Mesendoderm (in vitro differentiated cells): ENCODE measurements around the gene POLR1C.

Source experiments
- DNase-seq: peaks from one replicate; pipeline ENCODE4 v3.0.0; 2013
- H2AK5ac ChIP-seq: 2 replicates; pipeline ENCODE4 v1.6.1; 2013; ENCODE audit warnings: low read length, inconsistent platforms
- H2BK120ac ChIP-seq: 2 replicates; pipeline ENCODE4 v1.6.1; 2013; ENCODE audit warnings: low read depth, mild to moderate bottlenecking, low read length, moderate library complexity, mixed read lengths
- H2BK15ac ChIP-seq: replicated peaks from 2 replicates; pipeline ENCODE4 v1.6.1; 2013; ENCODE audit warnings: low read depth, mild to moderate bottlenecking, moderate library complexity
- H2BK5ac ChIP-seq: 2 replicates; pipeline ENCODE4 v1.6.1; 2013; ENCODE audit warnings: low read length, inconsistent platforms
- H3K18ac ChIP-seq: 2 replicates; pipeline ENCODE4 v1.6.1; 2013; ENCODE audit warnings: mild to moderate bottlenecking, low read length, mixed read lengths
- H3K23ac ChIP-seq: one replicate; pipeline ENCODE4 v1.6.1; 2013; ENCODE audit warnings: low read length
- H3K27ac ChIP-seq: 2 replicates; pipeline ENCODE4 v1.5.1; 2013; ENCODE audit warnings: low read depth, mild to moderate bottlenecking, inconsistent platforms, low read length, moderate library complexity
- H3K27me3 ChIP-seq: 2 replicates; pipeline ENCODE4 v1.6.1; 2013; ENCODE audit warnings: low read length, control low read depth, mild to moderate bottlenecking, inconsistent platforms; ENCODE audit not compliant: insufficient read depth, poor library complexity
- H3K36me3 ChIP-seq: 2 replicates; pipeline ENCODE4 v1.6.1; 2013; ENCODE audit warnings: low read length, inconsistent platforms; ENCODE audit not compliant: control insufficient read depth, insufficient read depth
- H3K4ac ChIP-seq: one replicate; pipeline ENCODE4 v1.6.1; 2013; ENCODE audit warnings: low read depth, mild to moderate bottlenecking, low read length, moderate library complexity
- H3K4me1 ChIP-seq: 2 replicates; pipeline ENCODE4 v1.6.1; 2013; ENCODE audit warnings: low read depth, low read length, inconsistent platforms; ENCODE audit not compliant: control insufficient read depth
- H3K4me2 ChIP-seq: 2 replicates; pipeline ENCODE4 v1.6.1; 2013; ENCODE audit warnings: low read length
- H3K4me3 ChIP-seq: 2 replicates; pipeline ENCODE4 v1.5.1; 2013; ENCODE audit warnings: mild to moderate bottlenecking, low read length
- H3K56ac ChIP-seq: one replicate; pipeline ENCODE4 v1.6.1; 2013; ENCODE audit warnings: low read length
- H3K79me1 ChIP-seq: 2 replicates; pipeline ENCODE4 v1.6.1; 2013; ENCODE audit warnings: low read length, inconsistent platforms
- H3K79me2 ChIP-seq: 2 replicates; pipeline ENCODE4 v1.6.1; 2013; ENCODE audit warnings: mild to moderate bottlenecking, low read length; ENCODE audit not compliant: control insufficient read depth, insufficient read depth
- H3K9ac ChIP-seq: 2 replicates; pipeline ENCODE4 v1.6.1; 2013; ENCODE audit warnings: low read length, inconsistent platforms
- H4K5ac ChIP-seq: one replicate; pipeline ENCODE4 v1.6.1; 2013; ENCODE audit warnings: low read length
- H4K8ac ChIP-seq: one replicate; pipeline ENCODE4 v1.6.1; 2013; ENCODE audit warnings: low read depth, mild to moderate bottlenecking, control low read depth, low read length, moderate library complexity
- WGBS: extraction: QIAGEN DNeasy Blood & Tissue Kit; methylation state at CpG from one replicate; pipeline ENCODE4 v1.1.7; 2013; ENCODE audit warnings: low lambda C conversion rate, missing lambda C conversion rate; ENCODE audit not compliant: insufficient coverage; ENCODE audit errors: extremely low coverage; 5-methylcytosine and 5-hydroxymethylcytosine counted together

POLR1C gene

DNA sequence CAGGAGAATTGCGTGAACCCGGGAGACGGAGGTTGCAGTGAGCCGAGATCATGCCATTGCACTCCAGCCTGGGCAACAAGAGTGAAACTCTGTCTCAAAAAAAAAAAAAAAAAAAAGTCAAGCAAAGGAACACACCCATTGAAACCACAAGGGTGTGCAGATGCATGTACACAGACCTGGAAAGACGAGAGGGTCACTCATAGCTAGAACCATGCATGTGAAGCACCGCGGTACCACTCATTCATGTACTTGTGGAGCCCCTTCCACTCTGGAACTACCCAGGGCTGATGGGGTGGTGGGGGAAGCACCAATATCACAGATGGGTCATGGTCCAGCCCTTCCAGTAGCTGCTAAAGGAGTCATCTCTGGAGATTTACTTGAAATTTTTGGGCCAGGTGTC is 46.9 kb upstream of the POLR1C start:
- no peaks in the 10 kb centered on the region for H3K79me1 ChIP-seq
- H3K27me3 ChIP-seq: no peaks in the 10 kb centered on the region
- H2BK15ac ChIP-seq: no peak overlapping the region
- H3K56ac ChIP-seq: no peak overlapping the region
- no peak overlapping the region for H2BK120ac ChIP-seq
- H3K4me2 ChIP-seq: no peak overlapping the region
- no peak overlapping the region for H3K4ac ChIP-seq
- no peak overlapping the region for H3K27ac ChIP-seq
- no peak overlapping the region for H3K9ac ChIP-seq
- no peak overlapping the region for H3K23ac ChIP-seq
- no peak overlapping the region for H3K18ac ChIP-seq
- no peak overlapping the region for H2AK5ac ChIP-seq
- H3K36me3 ChIP-seq: no peaks in the 10 kb centered on the region
- no peak overlapping the region for H3K4me3 ChIP-seq
- H3K79me2 ChIP-seq: no peaks in the 10 kb centered on the region
- WGBS: no CpG with 5 or more reads among the region's 7 CpGs
- no peak overlapping the region for H4K5ac ChIP-seq
- no peak for DNase-seq
- H4K8ac ChIP-seq: no peak overlapping the region
- H3K4me1 ChIP-seq: peaks cover 3% of the 10 kb centered on the region
- H2BK5ac ChIP-seq: no peak overlapping the region

DNA sequence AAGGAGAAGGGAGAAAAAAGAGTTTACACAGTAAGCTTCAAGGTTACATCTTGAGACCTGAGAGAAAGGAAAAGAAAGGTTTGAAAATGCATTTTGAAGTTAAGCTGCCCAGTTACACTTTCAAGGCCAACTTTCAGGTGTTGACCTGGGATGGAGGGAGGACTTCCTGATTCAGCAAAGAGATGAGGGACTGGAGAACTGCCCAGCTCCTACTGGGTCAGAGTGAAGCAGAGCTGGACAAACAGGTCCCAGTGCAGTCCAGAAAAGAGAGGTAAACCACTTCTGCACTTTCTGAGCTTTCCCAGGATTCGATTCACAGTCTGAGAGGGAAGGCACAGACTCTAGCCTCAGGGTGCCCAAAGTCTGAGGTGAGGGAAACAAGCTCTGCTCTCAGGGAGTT is 45.5 kb upstream of the POLR1C start:
- no peak for DNase-seq

DNA sequence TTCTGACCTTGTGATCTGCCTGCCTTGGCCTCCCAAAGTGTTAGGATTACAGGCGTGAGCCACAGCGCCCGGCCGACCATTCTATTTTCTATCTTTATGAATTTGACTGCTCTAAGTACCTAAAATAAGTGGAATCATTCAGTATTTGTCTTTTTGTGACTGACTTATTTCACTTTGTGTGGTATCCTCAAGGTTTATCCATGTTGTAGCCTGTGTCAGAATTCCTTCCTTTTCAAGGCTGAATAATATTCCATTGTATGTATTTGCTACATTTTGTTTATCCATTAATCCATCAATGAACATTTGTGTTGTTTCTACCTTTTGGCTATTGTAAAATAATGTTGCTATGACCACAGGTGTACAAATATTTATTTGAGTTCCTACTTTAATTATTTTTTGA is 44.4 kb upstream of the POLR1C start:
- H3K27ac ChIP-seq: no peak overlapping the region
- no peak overlapping the region for H3K4me3 ChIP-seq
- no peak overlapping the region for H4K5ac ChIP-seq
- H3K36me3 ChIP-seq: no peaks in the 10 kb centered on the region
- no peak for DNase-seq
- no peaks in the 10 kb centered on the region for H3K79me2 ChIP-seq
- H3K79me1 ChIP-seq: no peaks in the 10 kb centered on the region
- WGBS: no CpG with 5 or more reads among the region's 4 CpGs
- H3K4me1 ChIP-seq: peaks cover 6% of the 10 kb centered on the region
- H3K18ac ChIP-seq: no peak overlapping the region
- H3K23ac ChIP-seq: no peak overlapping the region
- H3K56ac ChIP-seq: no peak overlapping the region
- no peaks in the 10 kb centered on the region for H3K27me3 ChIP-seq
- no peak overlapping the region for H2BK5ac ChIP-seq
- no peak overlapping the region for H3K4me2 ChIP-seq
- H2BK120ac ChIP-seq: no peak overlapping the region
- no peak overlapping the region for H4K8ac ChIP-seq
- H3K9ac ChIP-seq: no peak overlapping the region
- no peak overlapping the region for H2BK15ac ChIP-seq
- H2AK5ac ChIP-seq: no peak overlapping the region
- no peak overlapping the region for H3K4ac ChIP-seq

More for the DNA sequence above, 45.5 kb upstream of the POLR1C start:
- no peaks in the 10 kb centered on the region for H3K27me3 ChIP-seq
- no peak overlapping the region for H3K9ac ChIP-seq
- H2BK5ac ChIP-seq: no peak overlapping the region
- no peak overlapping the region for H4K8ac ChIP-seq
- no peak overlapping the region for H3K18ac ChIP-seq
- peaks cover 3% of the 10 kb centered on the region for H3K4me1 ChIP-seq
- no peak overlapping the region for H4K5ac ChIP-seq
- H3K27ac ChIP-seq: no peak overlapping the region
- no peak overlapping the region for H3K23ac ChIP-seq
- H2BK120ac ChIP-seq: no peak overlapping the region
- H3K4me2 ChIP-seq: no peak overlapping the region
- H3K36me3 ChIP-seq: no peaks in the 10 kb centered on the region
- WGBS: no CpG with 5 or more reads among the region's 1 CpG
- no peak overlapping the region for H3K4ac ChIP-seq
- H2BK15ac ChIP-seq: no peak overlapping the region
- H3K79me1 ChIP-seq: no peaks in the 10 kb centered on the region
- no peak overlapping the region for H3K56ac ChIP-seq
- H3K4me3 ChIP-seq: no peak overlapping the region
- H3K79me2 ChIP-seq: no peaks in the 10 kb centered on the region
- H2AK5ac ChIP-seq: no peak overlapping the region

DNA sequence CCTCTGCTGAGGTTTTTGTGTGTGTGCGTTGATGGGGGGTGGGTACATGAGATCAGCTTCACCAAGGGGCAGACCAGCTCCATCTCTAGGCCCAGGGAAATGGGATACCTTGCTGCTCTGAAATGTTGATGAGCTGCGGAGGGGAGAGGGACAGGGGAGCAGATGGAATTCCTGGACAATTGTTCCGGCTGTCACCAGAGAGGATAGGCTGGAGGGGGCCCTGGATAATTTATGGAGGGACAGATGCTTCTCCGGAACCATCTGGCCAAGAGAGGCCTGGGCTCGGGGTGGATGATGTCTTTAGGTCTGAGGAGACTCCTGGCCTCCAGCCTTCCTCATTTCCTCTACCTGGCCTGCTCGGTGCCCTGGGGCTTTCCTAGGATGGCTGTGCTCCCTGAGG is 41.4 kb upstream of the POLR1C start:
- H2BK5ac ChIP-seq: no peak overlapping the region
- H3K56ac ChIP-seq: peak overlapping the region; percentile 15
- H3K9ac ChIP-seq: no peak overlapping the region
- H2AK5ac ChIP-seq: no peak overlapping the region
- no peak overlapping the region for H4K5ac ChIP-seq
- H3K4me1 ChIP-seq: peaks cover 9% of the 10 kb centered on the region
- no peak overlapping the region for H3K4ac ChIP-seq
- H3K79me1 ChIP-seq: peaks cover 15% of the 10 kb centered on the region
- H2BK120ac ChIP-seq: no peak overlapping the region
- WGBS: no CpG with 5 or more reads among the region's 6 CpGs
- no peaks in the 10 kb centered on the region for H3K27me3 ChIP-seq
- H2BK15ac ChIP-seq: no peak overlapping the region
- H3K79me2 ChIP-seq: peaks cover 17% of the 10 kb centered on the region
- H3K4me3 ChIP-seq: no peak overlapping the region
- no peak overlapping the region for H3K4me2 ChIP-seq
- DNase-seq: no peak
- no peaks in the 10 kb centered on the region for H3K36me3 ChIP-seq
- no peak overlapping the region for H3K27ac ChIP-seq
- no peak overlapping the region for H3K18ac ChIP-seq
- no peak overlapping the region for H3K23ac ChIP-seq
- H4K8ac ChIP-seq: no peak overlapping the region

DNA sequence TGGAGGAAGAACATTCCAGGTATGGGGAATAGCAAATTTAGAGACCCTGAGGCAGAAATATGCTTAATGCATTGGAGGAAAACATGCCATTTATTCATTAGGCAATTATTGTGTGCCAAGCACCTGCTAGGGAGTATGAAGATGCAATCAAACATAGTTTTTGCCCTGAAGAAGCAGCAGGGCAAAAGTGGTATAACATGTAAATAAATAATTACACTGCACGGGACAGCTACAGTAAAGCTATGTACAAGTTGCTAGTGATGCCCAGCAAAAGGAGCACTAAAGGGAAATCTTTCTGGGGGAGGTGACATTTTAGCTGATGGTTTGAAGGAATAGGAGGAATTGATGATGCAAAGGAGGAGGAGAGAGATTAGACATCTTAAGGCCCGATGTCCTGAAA is 40.1 kb upstream of the POLR1C start:
- H2BK120ac ChIP-seq: no peak overlapping the region
- peak overlapping the region; percentile 76 for H3K56ac ChIP-seq
- H3K4me1 ChIP-seq: peaks cover 9% of the 10 kb centered on the region
- no peaks in the 10 kb centered on the region for H3K27me3 ChIP-seq
- H2AK5ac ChIP-seq: no peak overlapping the region
- WGBS: no CpG with 5 or more reads among the region's 2 CpGs
- peak overlapping the region; percentile 37 for H3K4me2 ChIP-seq
- H4K8ac ChIP-seq: no peak overlapping the region
- H3K79me1 ChIP-seq: peaks cover 16% of the 10 kb centered on the region
- H3K18ac ChIP-seq: no peak overlapping the region
- no peak overlapping the region for H2BK5ac ChIP-seq
- H3K9ac ChIP-seq: peak overlapping the region; percentile 63
- no peaks in the 10 kb centered on the region for H3K36me3 ChIP-seq
- H3K4ac ChIP-seq: no peak overlapping the region
- no peak overlapping the region for H4K5ac ChIP-seq
- no peak overlapping the region for H3K27ac ChIP-seq
- H2BK15ac ChIP-seq: no peak overlapping the region
- H3K79me2 ChIP-seq: peaks cover 17% of the 10 kb centered on the region
- H3K4me3 ChIP-seq: no peak overlapping the region
- DNase-seq: no peak
- no peak overlapping the region for H3K23ac ChIP-seq

DNA sequence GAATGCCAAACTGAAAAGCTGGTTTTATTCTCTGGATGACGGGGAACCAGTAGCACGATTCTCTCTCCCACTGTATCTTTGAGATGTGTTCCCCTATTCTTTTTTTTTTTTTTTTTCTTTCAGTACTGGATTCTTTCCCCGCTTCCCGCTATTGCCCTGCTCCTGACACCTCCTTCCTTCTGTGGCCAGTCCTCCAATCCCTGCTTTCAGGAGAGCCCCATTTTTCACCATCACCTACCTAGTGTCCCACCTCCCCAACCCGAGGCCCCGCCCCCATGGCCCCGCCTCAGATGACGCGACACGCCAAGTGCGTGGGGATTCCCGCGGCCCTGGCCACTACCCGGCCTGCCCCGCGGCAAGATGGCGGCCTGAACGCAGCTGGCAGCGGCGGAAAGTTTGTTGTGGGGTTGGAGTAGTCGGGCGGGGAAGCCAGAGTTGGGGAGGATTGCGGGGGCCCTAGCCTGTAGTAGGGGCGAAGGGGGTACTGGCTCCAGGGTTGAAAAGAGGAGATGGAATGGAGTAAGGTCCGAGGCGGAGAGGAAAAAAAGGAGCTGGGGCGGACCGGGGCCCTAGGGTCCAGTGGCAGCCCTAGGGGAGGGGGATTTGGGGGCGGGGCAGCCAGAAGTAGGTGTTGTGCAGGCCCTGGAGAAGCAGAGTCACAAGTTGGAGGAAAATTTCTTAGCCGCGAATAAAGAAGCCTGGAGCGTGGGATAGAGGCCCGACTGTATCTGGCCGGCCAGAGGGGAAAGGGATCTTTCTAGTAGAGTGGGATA is 39.5 kb upstream of the POLR1C start, which contains the start of gene TJAP1:
TSS of gene TJAP1 (plus strand) at position 336 of the 773 bp plus-strand sequence. CDS start 21,432 bp downstream, outside the sequence.
- no peaks in the 10 kb centered on the region for H3K36me3 ChIP-seq
- no CpG with 5 or more reads among the region's 34 CpGs for WGBS
- H3K79me2 ChIP-seq: peaks cover 20% of the 10 kb centered on the region
- no peak within 1 kb of the TSS for H3K23ac ChIP-seq
- no peak within 1 kb of the TSS for H2BK5ac ChIP-seq
- peaks cover 9% of the 10 kb centered on the region for H3K4me1 ChIP-seq
- H3K4ac ChIP-seq: peak within 1 kb of the TSS; percentile 97
- peak within 1 kb of the TSS; percentile 79 for H3K9ac ChIP-seq
- H3K27me3 ChIP-seq: no peaks in the 10 kb centered on the region
- H3K4me3 ChIP-seq: peak within 1 kb of the TSS; percentile 83
- H2BK15ac ChIP-seq: no peak within 1 kb of the TSS
- H3K56ac ChIP-seq: peak within 1 kb of the TSS; percentile 95
- peak within 1 kb of the TSS; percentile 96 for H3K4me2 ChIP-seq
- peak within 1 kb of the TSS; percentile 91 for H4K8ac ChIP-seq
- peak within 1 kb of the TSS; percentile 97 for H3K18ac ChIP-seq
- H3K27ac ChIP-seq: no peak within 1 kb of the TSS
- peaks cover 18% of the 10 kb centered on the region for H3K79me1 ChIP-seq
- H2AK5ac ChIP-seq: no peak within 1 kb of the TSS
- no peak within 1 kb of the TSS for H2BK120ac ChIP-seq
- H4K5ac ChIP-seq: no peak within 1 kb of the TSS
- peak; percentile 93 for DNase-seq
